Measurements from ENCODE around the gene PKN1.

DNA sequence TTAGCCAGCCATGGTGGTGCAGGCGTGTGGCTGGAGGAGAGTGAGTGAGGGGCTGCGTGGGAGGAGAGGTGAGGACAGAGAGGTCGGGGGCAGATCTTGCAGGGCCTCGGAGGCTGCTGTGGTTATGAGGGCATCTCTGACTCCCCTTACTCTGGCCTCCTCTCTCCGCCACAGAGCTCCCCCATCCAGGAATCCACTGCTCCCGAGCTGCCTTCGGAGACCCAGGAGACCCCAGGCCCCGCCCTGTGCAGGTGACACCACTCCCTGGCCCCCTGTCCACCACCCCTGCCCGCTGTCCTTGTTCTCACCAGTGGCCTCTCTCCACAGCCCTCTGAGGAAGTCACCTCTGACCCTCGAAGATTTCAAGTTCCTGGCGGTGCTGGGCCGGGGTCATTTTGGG, 34.3 kb downstream of the PKN1 start:
- TF ChIP-seq CTCF (conservative IDR thresholded peaks at IDR 0.05) = no peak
- no peak for TF ChIP-seq EZH2 (IDR thresholded peaks at IDR 0.05; ENCODE audit: low read depth)

Measured in PC-9 (cell line).